Hematopoietic multipotent progenitor cell (in vitro differentiated cells): ENCODE results near the gene HMX1. TPM values are rescaled to one million over a fixed set of nuclear protein-coding genes. Genes with fewer than 3 reads are reported as not detected.

ENCODE experiments used
- DNase-seq, 3 donors: peaks; one replicate each; pipeline ENCODE4 v3.0.0-alpha.2; 2011 to 2015; ENCODE audit warnings: low read depth in 2 of 3, low spot score in 2 of 3
- total RNA-seq: library from RNA; depleted of rRNA; stranded (reverse); fragments of >200 nt; gene quantifications from one replicate; pipeline ENCODE4 v1.2.3, GENCODE V29; 2012

Gene HMX1
- total RNA-seq, 1 donor, result not detected

GRCh38 chr4:8910100-8910821 lies 38.6 kb upstream of the HMX1 start:
- no peak for DNase-seq

- DNase-seq, result no peak
These were observed 37.9 kb upstream of the HMX1 start for GRCh38 chr4:8909548-8909947.

GRCh38 chr4:8908206-8908893 lies 36.7 kb upstream of the HMX1 start:
- DNase-seq, result no peak

GRCh38 chr4:8907596-8908205 lies 36.1 kb upstream of the HMX1 start:
- DNase-seq, result no peak

- no peak for DNase-seq
These were observed 35.5 kb upstream of the HMX1 start for GRCh38 chr4:8906991-8907595.

GRCh38 chr4:8906668-8906970 lies 35.0 kb upstream of the HMX1 start:
- no peak for DNase-seq

GRCh38 chr4:8905773-8906667 lies 34.4 kb upstream of the HMX1 start:
- no peak for DNase-seq

- DNase-seq, result no peak
These were observed 33.7 kb upstream of the HMX1 start for GRCh38 chr4:8905226-8905772.

GRCh38 chr4:8904666-8905065 lies 33.0 kb upstream of the HMX1 start:
- no peak for DNase-seq

GRCh38 chr4:8904041-8904501 lies 32.4 kb upstream of the HMX1 start:
- DNase-seq, result no peak

GRCh38 chr4:8901335-8901734 lies 29.7 kb upstream of the HMX1 start:
- DNase-seq, result no peak

GRCh38 chr4:8900588-8900987 lies 28.9 kb upstream of the HMX1 start:
- no peak for DNase-seq

GRCh38 chr4:8898419-8898818 lies 26.8 kb upstream of the HMX1 start:
- DNase-seq, result no peak

GRCh38 chr4:8897251-8898167 lies 25.9 kb upstream of the HMX1 start:
- no peak for DNase-seq

GRCh38 chr4:8896506-8896905 lies 24.9 kb upstream of the HMX1 start:
- no peak for DNase-seq

- no peak for DNase-seq
These were observed 24.4 kb upstream of the HMX1 start for GRCh38 chr4:8896071-8896470.

GRCh38 chr4:8895295-8895694 lies 23.7 kb upstream of the HMX1 start:
- DNase-seq, result no peak

- no peak for DNase-seq
These were observed 22.8 kb upstream of the HMX1 start for GRCh38 chr4:8894424-8894816.
